GM12891 (cell line): Measurements from ENCODE around the gene CUL4A.

ENCODE experiments used
- POLR2A ChIP-seq: IDR thresholded peaks from 2 replicates; pipeline ENCODE4 v1.6.1; 2011; ENCODE audit warnings: low read depth, low read length, control low read depth
- POLR2AphosphoS5 ChIP-seq: IDR thresholded peaks from 2 replicates; pipeline ENCODE4 v1.6.1; 2011; ENCODE audit warnings: low read depth, low read length, control low read depth
- TAF1 ChIP-seq: IDR thresholded peaks from 2 replicates; pipeline ENCODE4 v1.6.1; 2011; ENCODE audit warnings: low read depth, low read length, control low read depth

GRCh38 chr13:113233101-113233500, 23.7 kb downstream of the CUL4A start:
- TF ChIP-seq POLR2AphosphoS5 (no peak), POLR2A (no peak), TAF1 (no peak)
